Measurements from ENCODE around the gene TMEM231. TPM values are rescaled to one million over a fixed set of nuclear protein-coding genes. Genes with fewer than 3 reads are reported as not detected.
"Not testable (repeated sequence)": the region's sequence is repeated elsewhere in the genome, so short reads cannot be mapped to it uniquely, and the experiment has no call there.

Gene TMEM231
- total RNA-seq, 2 experiments from 2014 or later = 6.0 to 6.4 TPM

GRCh38 chr16:75501820-75502219 lies 54.2 kb downstream of the TMEM231 start:
- CTCF ChIA-PET, POLR2A ChIA-PET: not testable (repeated sequence)

GRCh38 chr16:75501359-75501758 lies 54.7 kb downstream of the TMEM231 start:
- POLR2A ChIA-PET = no interaction called here
- CTCF ChIA-PET = no interaction called here

- POLR2A ChIA-PET, CTCF ChIA-PET: not testable (repeated sequence)
Observed at GRCh38 chr16:75498605-75499322, 57.3 kb downstream of the TMEM231 start.

GRCh38 chr16:75497558-75497957 lies 58.5 kb downstream of the TMEM231 start:
- POLR2A ChIA-PET = no interaction called here
- CTCF ChIA-PET = no interaction called here

GRCh38 chr16:75495076-75495674 lies 60.9 kb downstream of the TMEM231 start, which contains the start of gene CHST6:
TSS of gene CHST6 (minus strand) at chr16:75495441. CDS start at chr16:75479828, 15,613 bp downstream.
- CTCF ChIA-PET = interaction anchor here (0.8 to 1.5 kb wide), 2 partner anchors 22 to 23 kb away, joined by 3 to 5 read pairs; no protein-coding TSS in a partner anchor
- POLR2A ChIA-PET = no interaction called here

- ChIA-PET POLR2A (no interaction called here), CTCF (interaction anchor here (0.6 to 1.5 kb wide), 3 partner anchors 22 to 1685 kb away, joined by 3 to 5 read pairs (median 4); no protein-coding TSS in a partner anchor)
Observed at GRCh38 chr16:75494661-75495075, 61.4 kb downstream of the TMEM231 start.

GRCh38 chr16:75494184-75494583 lies 61.9 kb downstream of the TMEM231 start:
- ChIA-PET POLR2A (no interaction called here), CTCF (interaction anchor here (0.6 to 1.5 kb wide), 2 partner anchors 23 to 1685 kb away, joined by 4 to 5 read pairs; no protein-coding TSS in a partner anchor)

GRCh38 chr16:75491876-75492275 lies 64.2 kb downstream of the TMEM231 start:
- ChIA-PET CTCF (no interaction called here), POLR2A (no interaction called here)

GRCh38 chr16:75488322-75488721 lies 67.7 kb downstream of the TMEM231 start:
- CTCF ChIA-PET = no interaction called here
- POLR2A ChIA-PET = interaction anchor here (0.6 kb wide), 1 partner anchor 163 kb away, joined by 5 read pairs; no protein-coding TSS in a partner anchor

Other genes starting within 250 kb of the TMEM231 start
- 10 to 100 TPM; 34.2 to 38.5 TPM for gene CFDP1, start 122.7 kb downstream of the TMEM231 start, total RNA-seq
- gene TMEM170A, start 91.6 kb downstream of the TMEM231 start, total RNA-seq = 10 to 100 TPM; 38.0 to 42.7 TPM
- under 1 TPM; 0.04 to 0.06 TPM for gene CHST6, start 60.8 kb downstream of the TMEM231 start, total RNA-seq
- under 1 TPM; 0.27 to 0.44 TPM for gene CHST5, start 20.1 kb downstream of the TMEM231 start, total RNA-seq
- gene GABARAPL2, start 10.1 kb upstream of the TMEM231 start, total RNA-seq = 10 to 100 TPM; 69.9 to 71.8 TPM
- 10 to 100 TPM; 53.5 to 57.2 TPM for gene ADAT1, start 67.0 kb upstream of the TMEM231 start, total RNA-seq
- gene KARS1, start 91.4 kb upstream of the TMEM231 start, total RNA-seq = 100 to 1,000 TPM; 321 to 325 TPM
- gene TERF2IP, start 91.5 kb upstream of the TMEM231 start, total RNA-seq = 10 to 100 TPM; 78.2 to 84.4 TPM
- gene CPHXL2, start 120.8 kb upstream of the TMEM231 start, total RNA-seq = not detected
- not detected for gene DUXB, start 145.2 kb upstream of the TMEM231 start, total RNA-seq
- not detected for gene CPHXL, start 170.2 kb upstream of the TMEM231 start, total RNA-seq